Fibroblast of lung (primary cell): ENCODE data around the gene RPL22L1.
"Not testable (repeated sequence)": the region's sequence is repeated elsewhere in the genome, so short reads cannot be mapped to it uniquely, and the experiment has no call there.

ENCODE experiments used
- CTCF ChIP-seq, 2 donors: IDR thresholded peaks in 1 of 2; conservative IDR thresholded peaks in 1 of 2; 1 replicate in 1 of 2; 2 replicates in 1 of 2; pipeline ENCODE4 v1.5.1; 2011 to 2012; ENCODE audit warnings: low read length in 2 of 2, control low read depth in 1 of 2, inconsistent platforms in 1 of 2, low read depth in 1 of 2, mild to moderate bottlenecking in 1 of 2
- EZH2 ChIP-seq: IDR thresholded peaks from 2 replicates; pipeline ENCODE4 v1.5.1; 2012; ENCODE audit warnings: low read length, control low read depth, mild to moderate bottlenecking; ENCODE audit errors: missing control alignments

- not testable (repeated sequence) for TF ChIP-seq CTCF (conservative IDR thresholded peaks at IDR 0.05 in 1 of 2, IDR thresholded peaks at IDR 0.05 in 1 of 2; ENCODE audit: low read depth in 1 of 2, low read length in 2 of 2); EZH2
Measured at GRCh38 chr3:170823562-170823961, 46.4 kb downstream of the RPL22L1 start.
